HEK293 (cell line): Measurements from ENCODE around the gene LTBP1.

Source experiments
- CTCF ChIA-PET: fragments of 350-600 bp; formaldehyde crosslinking; extraction: SDS; loops from one replicate; lab custom pipeline; 2021; ENCODE audit warnings: antibody characterized with exemption; lab: Yijun Ruan, JAX
- POLR2A ChIA-PET: fragments of 300-600 bp; formaldehyde crosslinking; extraction: SDS; loops from one replicate; lab custom pipeline; 2020; ENCODE audit warnings: antibody characterized with exemption, inconsistent platforms; lab: Yijun Ruan, JAX
- H3K27ac ChIP-seq: fragments of 200-500 bp; sonication (Bioruptor generic); 2 replicates; pipeline ENCODE4 v1.5.1; 2014; ENCODE audit warnings: low read depth, low read length, control low read depth, inconsistent platforms; ENCODE audit errors: extremely low read depth
- H3K36me3 ChIP-seq, 2 experiments: fragments of 200-500 bp in 1 of 2; sonication (Bioruptor generic) in 1 of 2; 1 replicate in 1 of 2; 2 replicates in 1 of 2; pipeline ENCODE4 v1.5.1; 2014 to 2017; ENCODE audit warnings: inconsistent platforms in 2 of 2, low read length in 2 of 2; ENCODE audit not compliant: control insufficient read depth in 2 of 2, insufficient read depth in 1 of 2
- H3K4me1 ChIP-seq: fragments of 200-500 bp; sonication (Bioruptor generic); 2 replicates; pipeline ENCODE4 v1.5.1; 2014; ENCODE audit warnings: mild to moderate bottlenecking, low read length, inconsistent platforms; ENCODE audit not compliant: control insufficient read depth, insufficient read depth
- H3K4me3 ChIP-seq: 2 replicates; pipeline ENCODE4 v1.5.1; 2011; ENCODE audit warnings: low read depth, mild to moderate bottlenecking, control low read depth, low read length, moderate library complexity
- H3K9me3 ChIP-seq: fragments of 200-500 bp; sonication (Bioruptor generic); 2 replicates; pipeline ENCODE4 v1.5.1; 2014; ENCODE audit warnings: low read depth, low read length, inconsistent platforms; ENCODE audit not compliant: control insufficient read depth, insufficient read depth
- FEZF1 ChIP-seq: fragments of 450-650 bp; formaldehyde crosslinking; IDR thresholded peaks from 2 replicates; pipeline ENCODE4 v1.5.1; 2016; ENCODE audit warnings: missing biosample characterization, missing genetic modification characterization
- GLIS1 ChIP-seq: fragments of 450-650 bp; formaldehyde crosslinking; IDR thresholded peaks from 2 replicates; pipeline ENCODE4 v1.5.1; 2016; ENCODE audit warnings: missing biosample characterization, missing genetic modification characterization
- IKZF3 ChIP-seq: fragments of 450-650 bp; IDR thresholded peaks from 2 replicates; pipeline ENCODE4 v1.5.0; 2018; ENCODE audit warnings: missing biosample characterization, mild to moderate bottlenecking, missing genetic modification characterization, moderate library complexity
- KLF7 ChIP-seq: fragments of 450-650 bp; formaldehyde crosslinking; IDR thresholded peaks from 2 replicates; pipeline ENCODE4 v1.5.1; 2016; ENCODE audit warnings: missing biosample characterization, missing genetic modification characterization, borderline replicate concordance
- OSR2 ChIP-seq: fragments of 450-650 bp; formaldehyde crosslinking; IDR thresholded peaks from 2 replicates; pipeline ENCODE4 v1.5.1; 2016; ENCODE audit warnings: missing biosample characterization, missing genetic modification characterization
- PRDM1 ChIP-seq: fragments of 450-650 bp; formaldehyde crosslinking; IDR thresholded peaks from 2 replicates; pipeline ENCODE4; 2016; ENCODE audit warnings: missing biosample characterization, missing genetic modification characterization
- SCRT2 ChIP-seq: fragments of 450-650 bp; formaldehyde crosslinking; IDR thresholded peaks from 2 replicates; pipeline ENCODE4 v1.5.1; 2016; ENCODE audit warnings: missing biosample characterization, missing genetic modification characterization
- SETDB1 ChIP-seq: IDR thresholded peaks from one replicate; pipeline ENCODE4 v1.6.1; 2017; ENCODE audit warnings: mild to moderate bottlenecking, low read length, moderate library complexity, mixed read lengths; ENCODE audit not compliant: insufficient read length
- ZFP37 ChIP-seq: fragments of 450-650 bp; formaldehyde crosslinking; IDR thresholded peaks from 2 replicates; pipeline ENCODE4 v1.5.1; 2016; ENCODE audit warnings: missing biosample characterization, missing genetic modification characterization
- ZNF112 ChIP-seq: fragments of 450-650 bp; formaldehyde crosslinking; IDR thresholded peaks from 2 replicates; pipeline ENCODE4 v1.5.0; 2017; ENCODE audit warnings: missing biosample characterization, missing genetic modification characterization
- ZNF114 ChIP-seq: fragments of 450-650 bp; formaldehyde crosslinking; IDR thresholded peaks from 2 replicates; pipeline ENCODE4 v1.5.0; 2017; ENCODE audit warnings: missing biosample characterization, missing genetic modification characterization
- ZNF202 ChIP-seq: fragments of 450-650 bp; formaldehyde crosslinking; IDR thresholded peaks from 2 replicates; pipeline ENCODE4 v1.5.1; 2016; ENCODE audit warnings: missing biosample characterization, missing genetic modification characterization, borderline replicate concordance
- ZNF23 ChIP-seq: fragments of 450-650 bp; formaldehyde crosslinking; IDR thresholded peaks from 2 replicates; pipeline ENCODE4 v1.5.1; 2016; ENCODE audit warnings: missing biosample characterization, missing genetic modification characterization, borderline replicate concordance
- ZNF239 ChIP-seq: fragments of 450-650 bp; formaldehyde crosslinking; IDR thresholded peaks from 2 replicates; pipeline ENCODE4 v1.5.1; 2016; ENCODE audit warnings: missing biosample characterization, missing genetic modification characterization
- ZNF514 ChIP-seq: fragments of 450-650 bp; formaldehyde crosslinking; IDR thresholded peaks from 2 replicates; pipeline ENCODE4 v1.5.1; 2016; ENCODE audit warnings: missing biosample characterization, missing genetic modification characterization
- ZNF548 ChIP-seq: fragments of 450-650 bp; formaldehyde crosslinking; IDR thresholded peaks from 2 replicates; pipeline ENCODE4 v1.5.1; 2016; ENCODE audit warnings: missing biosample characterization, missing genetic modification characterization
- ZNF549 ChIP-seq: fragments of 450-650 bp; IDR thresholded peaks from 2 replicates; pipeline ENCODE4 v1.5.1; 2018; ENCODE audit warnings: missing biosample characterization, missing genetic modification characterization, mild to moderate bottlenecking, inconsistent platforms, moderate library complexity
- ZNF610 ChIP-seq: fragments of 450-650 bp; formaldehyde crosslinking; IDR thresholded peaks from 2 replicates; pipeline ENCODE4 v1.5.1; 2016; ENCODE audit warnings: missing biosample characterization, missing genetic modification characterization, borderline replicate concordance
- ZNF707 ChIP-seq: fragments of 450-650 bp; formaldehyde crosslinking; IDR thresholded peaks from 2 replicates; pipeline ENCODE4 v1.5.1; 2016; ENCODE audit warnings: missing biosample characterization, missing genetic modification characterization
- ZNF830 ChIP-seq: fragments of 450-650 bp; IDR thresholded peaks from 2 replicates; pipeline ENCODE4 v1.5.0; 2018; ENCODE audit warnings: missing biosample characterization, missing genetic modification characterization, low read depth, mild to moderate bottlenecking, moderate library complexity
- TF ChIP-seq, protein P1 (sequence below): fragments of 450-650 bp; formaldehyde crosslinking; IDR thresholded peaks from 2 replicates; pipeline ENCODE4 v1.5.1; 2016; ENCODE audit warnings: missing biosample characterization, missing genetic modification characterization, low read depth
- TF ChIP-seq, protein P2 (sequence below): fragments of 450-650 bp; formaldehyde crosslinking; IDR thresholded peaks from 2 replicates; pipeline ENCODE4 v1.5.1; 2016; ENCODE audit warnings: missing biosample characterization, missing genetic modification characterization
- TF ChIP-seq, protein P3 (sequence below): fragments of 450-650 bp; formaldehyde crosslinking; IDR thresholded peaks from 2 replicates; pipeline ENCODE4 v1.5.1; 2016; ENCODE audit warnings: missing biosample characterization, missing genetic modification characterization, borderline replicate concordance

LTBP1 gene

DNA sequence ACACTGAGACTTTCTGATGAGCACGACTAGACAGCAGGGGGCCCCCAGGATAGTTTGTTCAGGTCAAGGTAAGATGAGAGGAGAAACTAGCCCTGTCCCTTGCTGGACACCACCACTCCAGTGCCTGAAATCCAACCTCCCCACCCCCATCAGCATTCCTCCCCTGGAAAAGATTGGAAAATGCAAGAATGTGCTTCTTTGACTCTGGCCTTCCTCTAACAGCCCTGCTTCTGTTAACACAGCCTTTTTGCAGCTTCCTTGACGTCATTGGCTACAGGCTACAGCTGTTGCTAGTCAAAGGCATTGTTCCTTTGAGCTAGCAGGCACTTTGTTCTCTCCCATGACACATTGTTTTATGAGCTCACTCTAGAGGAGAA, 20.1 kb upstream of the LTBP1 start:
- ChIA-PET CTCF (no interaction called here), POLR2A (no interaction called here)
- Histone ChIP-seq H3K4me1 (no peaks in the 10 kb centered on the region), H3K9me3 (no peaks in the 10 kb centered on the region), H3K4me3 (no peak overlapping the region), H3K36me3 (no peaks in the 10 kb centered on the region), H3K27ac (no peak overlapping the region)
- TF ChIP-seq, protein P1, sequence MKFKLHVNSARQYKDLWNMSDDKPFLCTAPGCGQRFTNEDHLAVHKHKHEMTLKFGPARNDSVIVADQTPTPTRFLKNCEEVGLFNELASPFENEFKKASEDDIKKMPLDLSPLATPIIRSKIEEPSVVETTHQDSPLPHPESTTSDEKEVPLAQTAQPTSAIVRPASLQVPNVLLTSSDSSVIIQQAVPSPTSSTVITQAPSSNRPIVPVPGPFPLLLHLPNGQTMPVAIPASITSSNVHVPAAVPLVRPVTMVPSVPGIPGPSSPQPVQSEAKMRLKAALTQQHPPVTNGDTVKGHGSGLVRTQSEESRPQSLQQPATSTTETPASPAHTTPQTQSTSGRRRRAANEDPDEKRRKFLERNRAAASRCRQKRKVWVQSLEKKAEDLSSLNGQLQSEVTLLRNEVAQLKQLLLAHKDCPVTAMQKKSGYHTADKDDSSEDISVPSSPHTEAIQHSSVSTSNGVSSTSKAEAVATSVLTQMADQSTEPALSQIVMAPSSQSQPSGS (tag by site-specific recombination) = 0 out of 2 replicates have a peak, but pooled peaks have one; percentile 33
- TF ChIP-seq SETDB1 = no peak
- peak; percentile 51 for TF ChIP-seq SCRT2 (tag by site-specific recombination)

DNA sequence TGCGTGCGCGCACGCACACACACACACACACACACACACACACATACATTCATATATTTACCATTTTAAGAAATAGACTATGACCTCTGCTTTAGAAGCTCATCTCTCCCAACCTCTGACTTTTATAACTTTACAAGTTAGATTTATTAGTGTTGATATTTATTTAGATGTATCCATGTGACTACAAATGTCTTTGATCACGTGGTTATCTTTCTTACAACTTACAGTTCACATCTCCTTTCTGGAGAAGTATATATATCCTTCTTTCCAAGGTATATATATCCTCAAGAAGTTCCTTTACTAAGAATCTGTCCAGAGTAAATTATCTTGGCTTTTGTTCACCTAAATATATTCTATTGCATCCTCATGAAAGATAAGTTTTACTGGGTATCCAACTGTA, 16.3 kb upstream of the LTBP1 start:
- Histone ChIP-seq H3K4me3 (no peak overlapping the region), H3K9me3 (no peaks in the 10 kb centered on the region), H3K27ac (no peak overlapping the region), H3K36me3 (no peaks in the 10 kb centered on the region), H3K4me1 (no peaks in the 10 kb centered on the region)
- ChIA-PET POLR2A (no interaction called here), CTCF (interaction anchor here (0.6 to 1.0 kb wide), 6 partner anchors 14 to 442 kb away, joined by 3 to 5 read pairs (median 4); no protein-coding TSS in a partner anchor)
- no peak for TF ChIP-seq KLF7 (tag by site-specific recombination)
- TF ChIP-seq, protein P2, sequence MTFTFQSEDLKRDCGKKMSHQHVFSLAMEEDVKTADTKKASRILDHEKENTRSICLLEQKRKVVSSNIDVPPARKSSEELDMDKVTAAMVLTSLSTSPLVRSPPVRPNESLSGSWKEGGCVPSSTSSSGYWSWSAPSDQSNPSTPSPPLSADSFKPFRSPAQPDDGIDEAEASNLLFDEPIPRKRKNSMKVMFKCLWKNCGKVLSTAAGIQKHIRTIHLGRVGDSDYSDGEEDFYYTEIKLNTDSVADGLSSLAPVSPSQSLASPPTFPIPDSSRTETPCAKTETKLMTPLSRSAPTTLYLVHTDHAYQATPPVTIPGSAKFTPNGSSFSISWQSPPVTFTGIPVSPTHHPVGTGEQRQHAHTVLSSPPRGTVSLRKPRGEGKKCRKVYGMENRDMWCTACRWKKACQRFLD (tag by site-specific recombination) = no peak
- no peak for TF ChIP-seq ZNF202 (tag by site-specific recombination)
- TF ChIP-seq IKZF3 (tag by site-specific recombination) = no peak
- TF ChIP-seq, protein P3, sequence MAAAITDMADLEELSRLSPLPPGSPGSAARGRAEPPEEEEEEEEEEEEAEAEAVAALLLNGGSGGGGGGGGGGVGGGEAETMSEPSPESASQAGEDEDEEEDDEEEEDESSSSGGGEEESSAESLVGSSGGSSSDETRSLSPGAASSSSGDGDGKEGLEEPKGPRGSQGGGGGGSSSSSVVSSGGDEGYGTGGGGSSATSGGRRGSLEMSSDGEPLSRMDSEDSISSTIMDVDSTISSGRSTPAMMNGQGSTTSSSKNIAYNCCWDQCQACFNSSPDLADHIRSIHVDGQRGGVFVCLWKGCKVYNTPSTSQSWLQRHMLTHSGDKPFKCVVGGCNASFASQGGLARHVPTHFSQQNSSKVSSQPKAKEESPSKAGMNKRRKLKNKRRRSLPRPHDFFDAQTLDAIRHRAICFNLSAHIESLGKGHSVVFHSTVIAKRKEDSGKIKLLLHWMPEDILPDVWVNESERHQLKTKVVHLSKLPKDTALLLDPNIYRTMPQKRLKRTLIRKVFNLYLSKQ = no peak
- no peak for TF ChIP-seq PRDM1 (tag by site-specific recombination)
- TF ChIP-seq ZNF114 (tag by site-specific recombination) = no peak
- no peak for TF ChIP-seq ZNF610
- TF ChIP-seq ZNF112 (tag by site-specific recombination) = no peak
- no peak for TF ChIP-seq ZNF830 (tag by site-specific recombination)
- TF ChIP-seq FEZF1 (tag by site-specific recombination) = no peak
- no peak for TF ChIP-seq ZFP37 (tag by site-specific recombination)
- no peak for TF ChIP-seq ZNF514 (tag by site-specific recombination)
- TF ChIP-seq ZNF23 (tag by site-specific recombination) = no peak
- no peak for TF ChIP-seq ZNF707 (tag by site-specific recombination)
- TF ChIP-seq GLIS1 (tag by site-specific recombination) = no peak

DNA sequence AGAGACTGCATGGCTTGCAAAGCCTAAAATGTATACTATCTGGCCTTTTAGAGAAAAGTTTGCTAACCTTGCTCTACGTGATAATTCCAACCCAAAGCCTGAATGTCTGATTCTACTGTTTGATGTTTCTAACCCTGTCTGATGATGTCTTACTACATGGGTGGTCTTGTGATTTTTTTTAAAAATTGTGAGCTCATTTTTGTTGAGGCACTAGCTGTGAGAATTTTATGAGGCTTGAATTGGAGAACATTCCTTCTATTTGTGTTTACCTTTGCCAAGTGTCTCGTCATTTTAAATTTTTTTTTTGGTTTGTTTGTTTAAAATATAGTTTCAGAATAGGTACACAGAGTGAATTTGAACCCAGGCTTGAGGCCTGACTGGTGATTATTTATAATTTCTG, 15.2 kb upstream of the LTBP1 start:
- ChIA-PET CTCF (interaction anchor here (0.6 kb wide), 1 partner anchor 11 kb away, joined by 4 read pairs; no protein-coding TSS in a partner anchor), POLR2A (no interaction called here)
- no peak overlapping the region for H3K27ac ChIP-seq
- no peaks in the 10 kb centered on the region for H3K36me3 ChIP-seq
- H3K4me1 ChIP-seq = no peaks in the 10 kb centered on the region
- TF ChIP-seq ZNF549 (tag by site-specific recombination) (no peak), OSR2 (tag by site-specific recombination) (no peak), IKZF3 (tag by site-specific recombination) (no peak), SETDB1 (peak; percentile 64), ZNF548 (tag by site-specific recombination) (no peak), ZNF239 (tag by site-specific recombination) (no peak)
- no peaks in the 10 kb centered on the region for H3K9me3 ChIP-seq
- no peak overlapping the region for H3K4me3 ChIP-seq
